SK-N-MC (cell line): ENCODE results near the gene FLRT1.
A peak's percentile ranks its signal among the peaks of the same experiment; 100 is the strongest.

Experiments used
- EZH2 ChIP-seq: fragments of 200-600 bp; sonication (generic); IDR thresholded peaks from one replicate; pipeline ENCODE4 v1.6.1; 2017; ENCODE audit warnings: antibody characterized with exemption
- FOXP2 ChIP-seq: optimal IDR thresholded peaks from 2 replicates; pipeline ENCODE3; 2011; ENCODE audit warnings: mild to moderate bottlenecking, moderate library complexity; ENCODE audit not compliant: insufficient read depth; ENCODE audit errors: extremely low read length, control extremely low read depth
- POLR2AphosphoS5 ChIP-seq: IDR thresholded peaks from 2 replicates; pipeline ENCODE4 v1.6.1; 2012; ENCODE audit warnings: mild to moderate bottlenecking, low read depth, low read length, borderline replicate concordance

DNA sequence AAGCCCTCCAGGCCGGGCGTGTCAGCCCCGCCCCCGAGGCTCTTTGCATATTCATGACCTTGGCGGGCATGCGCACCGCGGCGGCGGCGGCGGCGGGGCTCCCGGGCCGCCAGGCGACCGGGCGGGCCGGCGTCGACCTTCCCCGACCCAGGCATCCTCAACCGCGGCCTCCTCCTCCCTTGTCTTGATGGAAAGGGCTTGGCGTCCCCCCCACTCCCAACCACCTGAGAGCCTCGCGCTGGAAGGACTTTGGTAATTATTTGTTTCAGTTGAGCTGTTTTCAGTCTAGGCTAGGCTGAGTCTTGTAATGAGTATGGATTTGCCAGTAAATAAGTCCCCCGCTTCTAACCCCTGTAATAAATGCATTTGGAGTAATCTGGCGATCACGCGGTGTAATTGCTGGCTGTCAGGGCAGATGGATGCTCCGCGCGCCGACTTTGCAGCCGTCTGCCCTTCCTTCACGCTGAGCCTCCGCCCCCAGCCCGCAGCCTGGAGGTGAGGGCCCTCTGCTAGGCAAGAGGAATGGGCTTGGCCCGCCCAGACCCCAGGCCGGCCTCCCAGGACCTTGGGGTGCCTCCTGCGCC, 25.2 kb downstream of the FLRT1 start:
- peak; percentile 20; the same call in 1 of the 2 replicates for TF ChIP-seq POLR2AphosphoS5
- TF ChIP-seq FOXP2: no peak
- no peak for TF ChIP-seq EZH2
